Suprapubic skin (tissue), 4 donors: ENCODE data around the gene GGACT. TPM values are rescaled to one million over a fixed set of nuclear protein-coding genes. Genes with fewer than 3 reads are reported as not detected.

Experiments
- DNase-seq, 2 donors: peaks; one replicate each; pipeline ENCODE4 v3.0.0-alpha.2; 2019; ENCODE audit warnings: low spot score in 2 of 2
- H3K27ac ChIP-seq: fragments of 200-600 bp; sonication (generic); one replicate; pipeline ENCODE4 v1.5.1; 2019
- H3K27me3 ChIP-seq: fragments of 200-600 bp; sonication (generic); one replicate; pipeline ENCODE4 v1.5.1; 2019
- H3K36me3 ChIP-seq: fragments of 200-600 bp; sonication (generic); one replicate; pipeline ENCODE4 v1.5.1; 2019
- H3K4me1 ChIP-seq: fragments of 200-600 bp; sonication (generic); one replicate; pipeline ENCODE4 v1.5.1; 2019
- H3K4me3 ChIP-seq: fragments of 200-600 bp; sonication (generic); one replicate; pipeline ENCODE4 v1.5.1; 2019; ENCODE audit warnings: mild to moderate bottlenecking
- H3K9me3 ChIP-seq: fragments of 200-600 bp; sonication (generic); one replicate; pipeline ENCODE4 v1.5.1; 2019
- CTCF ChIP-seq, 2 donors: fragments of 200-600 bp in 1 of 2; fragments of 450-650 bp in 1 of 2; sonication (generic) in 1 of 2; IDR thresholded peaks; one replicate each; pipeline ENCODE4 v1.5.1; 2016 to 2019; ENCODE audit warnings: antibody characterized with exemption in 2 of 2, mild to moderate bottlenecking in 1 of 2, moderate library complexity in 1 of 2
- EP300 ChIP-seq: sonication (generic); formaldehyde crosslinking; IDR thresholded peaks from one replicate; pipeline ENCODE4 v1.6.1; 2017; ENCODE audit warnings: antibody characterized with exemption
- POLR2A ChIP-seq, 2 donors: fragments of 450-650 bp; IDR thresholded peaks; one replicate each; pipeline ENCODE4 v1.6.1; 2017; ENCODE audit warnings: antibody characterized with exemption in 2 of 2, mild to moderate bottlenecking in 2 of 2, moderate library complexity in 2 of 2
- POLR2AphosphoS5 ChIP-seq, 3 donors: sonication (generic); formaldehyde crosslinking; IDR thresholded peaks; one replicate each; pipeline ENCODE4 v1.6.1; 2017; ENCODE audit warnings: antibody characterized with exemption in 3 of 3
- WGBS: methylation state at CpG from one replicate; pipeline ENCODE4 v1.1.5; 2018; 5-methylcytosine and 5-hydroxymethylcytosine counted together
- total RNA-seq, 4 donors: library from RNA; depleted of rRNA; stranded (reverse); fragments of >200 nt; gene quantifications; one replicate each; pipeline ENCODE4 v1.1.0, GENCODE V29; 2016

The GGACT gene
- total RNA-seq, 4 donors from 2014 or later, result 1.5 to 4.2 (median 3.6) TPM

GRCh38 chr13:100514788-100515409 lies 73.7 kb downstream of the GGACT start:
- peaks cover 11% of the 10 kb centered on the region for H3K4me1 ChIP-seq
- DNase-seq, result peak in 1 of 2 donors; percentile 88
- H3K4me3 ChIP-seq, result no peak overlapping the region
- no peaks in the 10 kb centered on the region for H3K27me3 ChIP-seq
- H3K36me3 ChIP-seq, result no peaks in the 10 kb centered on the region
- WGBS, result 3% methylated on average over 5 of the region's 5 CpGs
- no peak overlapping the region for H3K27ac ChIP-seq
- H3K9me3 ChIP-seq, result no peaks in the 10 kb centered on the region
- no peak for TF ChIP-seq EP300
- TF ChIP-seq CTCF (IDR thresholded peaks at IDR 0.05), result peak; percentile 82 to 84
- TF ChIP-seq POLR2AphosphoS5 (IDR thresholded peaks at IDR 0.05), result no peak
- no peak for TF ChIP-seq POLR2A (IDR thresholded peaks at IDR 0.05)

GRCh38 chr13:100513987-100514670 lies 74.5 kb downstream of the GGACT start:
- Histone ChIP-seq H3K4me3 (no peak overlapping the region), H3K36me3 (no peaks in the 10 kb centered on the region), H3K4me1 (peaks cover 11% of the 10 kb centered on the region), H3K27me3 (no peaks in the 10 kb centered on the region), H3K27ac (no peak overlapping the region), H3K9me3 (no peaks in the 10 kb centered on the region)
- WGBS, result 67% methylated on average over 8 of the region's 8 CpGs
- peak in 1 of 2 donors; percentile 3 for TF ChIP-seq CTCF (IDR thresholded peaks at IDR 0.05)
- TF ChIP-seq EP300, result no peak
- no peak for DNase-seq

- TF ChIP-seq EP300 (no peak), POLR2AphosphoS5 (IDR thresholded peaks at IDR 0.05) (no peak), POLR2A (IDR thresholded peaks at IDR 0.05) (no peak), CTCF (IDR thresholded peaks at IDR 0.05) (no peak)
- no peak for DNase-seq
- H3K27ac ChIP-seq, result no peak overlapping the region
- peaks cover 11% of the 10 kb centered on the region for H3K4me1 ChIP-seq
- no peak overlapping the region for H3K4me3 ChIP-seq
- H3K27me3 ChIP-seq, result no peaks in the 10 kb centered on the region
- H3K36me3 ChIP-seq, result no peaks in the 10 kb centered on the region
- 85% methylated on average over 3 of the region's 3 CpGs for WGBS
- H3K9me3 ChIP-seq, result no peaks in the 10 kb centered on the region
Measured at GRCh38 chr13:100513171-100513570, 75.4 kb downstream of the GGACT start.

GRCh38 chr13:100512422-100512821 lies 76.2 kb downstream of the GGACT start:
- H3K27ac ChIP-seq, result no peak overlapping the region
- H3K4me1 ChIP-seq, result peaks cover 11% of the 10 kb centered on the region
- no peaks in the 10 kb centered on the region for H3K27me3 ChIP-seq
- TF ChIP-seq EP300, result no peak
- no peak for TF ChIP-seq CTCF (IDR thresholded peaks at IDR 0.05)
- no peak for TF ChIP-seq POLR2A (IDR thresholded peaks at IDR 0.05)
- TF ChIP-seq POLR2AphosphoS5 (IDR thresholded peaks at IDR 0.05), result no peak
- WGBS, result 89% methylated on average over 8 of the region's 9 CpGs
- H3K36me3 ChIP-seq, result no peaks in the 10 kb centered on the region
- DNase-seq, result no peak
- no peak overlapping the region for H3K4me3 ChIP-seq
- H3K9me3 ChIP-seq, result no peaks in the 10 kb centered on the region

- 71% methylated on average over 7 of the region's 7 CpGs for WGBS
- DNase-seq, result no peak
- H3K4me1 ChIP-seq, result peaks cover 11% of the 10 kb centered on the region
- H3K36me3 ChIP-seq, result no peaks in the 10 kb centered on the region
- H3K9me3 ChIP-seq, result no peaks in the 10 kb centered on the region
- TF ChIP-seq POLR2A (IDR thresholded peaks at IDR 0.05), result no peak
- no peak for TF ChIP-seq CTCF (IDR thresholded peaks at IDR 0.05)
- TF ChIP-seq POLR2AphosphoS5 (IDR thresholded peaks at IDR 0.05), result no peak
- no peak for TF ChIP-seq EP300
- H3K27ac ChIP-seq, result no peak overlapping the region
- H3K27me3 ChIP-seq, result no peaks in the 10 kb centered on the region
- no peak overlapping the region for H3K4me3 ChIP-seq
Measured at GRCh38 chr13:100511466-100511865, 77.1 kb downstream of the GGACT start.
